Measurements from ENCODE around the gene STRAP. TPM values are rescaled to one million over a fixed set of nuclear protein-coding genes. Genes with fewer than 3 reads are reported as not detected.

STRAP gene
- polyA plus RNA-seq, 1 of the 3 experiments (the other 2 are of a cell fraction), result 85.6 TPM

DNA sequence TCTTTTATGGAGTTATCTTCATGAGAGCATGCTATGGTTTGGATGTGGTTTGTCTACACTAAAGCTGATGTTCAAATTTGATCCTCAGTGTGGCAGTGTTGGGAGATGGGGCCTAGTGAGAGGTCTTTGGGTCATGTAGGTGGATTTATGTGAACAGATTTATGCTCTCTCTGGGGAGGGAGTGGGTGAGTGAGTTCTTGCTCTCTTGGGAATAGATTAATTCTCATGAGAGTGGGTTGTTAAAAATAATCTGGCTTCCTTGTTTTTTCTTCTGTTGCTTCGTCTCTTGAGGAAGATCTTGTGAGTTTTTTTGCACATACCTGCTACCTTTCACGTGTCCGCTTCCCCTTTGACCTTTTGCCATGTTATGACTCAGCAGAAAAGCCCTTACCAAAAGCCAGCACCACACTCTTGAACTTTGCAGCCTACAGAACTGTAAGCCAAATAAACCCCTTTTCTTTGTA is 49.4 kb downstream of the STRAP start:
- TF ChIP-seq MXI1 (IDR thresholded peaks at IDR 0.05; ENCODE audit: low read depth, low read length) (no peak), POLR2AphosphoS5 (IDR thresholded peaks at IDR 0.05; ENCODE audit: low read depth, low read length) (no peak), MEF2A (IDR thresholded peaks at IDR 0.05; ENCODE audit: borderline replicate concordance, low read depth) (no peak), YY1 (IDR thresholded peaks at IDR 0.05; ENCODE audit: low read depth) (no peak), FOXJ3 (CRISPR knock-in tag; IDR thresholded peaks at IDR 0.05) (no peak), SMC3 (IDR thresholded peaks at IDR 0.05; ENCODE audit: low read depth, low read length) (no peak), JUND (IDR thresholded peaks at IDR 0.05) (no peak), CHD2 (IDR thresholded peaks at IDR 0.05; ENCODE audit: low read length, partially characterized antibody) (no peak), TEAD4 (IDR thresholded peaks at IDR 0.05; ENCODE audit: borderline replicate concordance, insufficient read depth) (no peak), MAX (IDR thresholded peaks at IDR 0.05; ENCODE audit: low read depth) (no peak), FOSL2 (IDR thresholded peaks at IDR 0.05; ENCODE audit: borderline replicate concordance, low read depth) (no peak), FOXM1 (IDR thresholded peaks at IDR 0.05; ENCODE audit: low read depth) (no peak), RAD21 (IDR thresholded peaks at IDR 0.05; ENCODE audit: low read length) (no peak), RCOR1 (IDR thresholded peaks at IDR 0.05; ENCODE audit: low read length) (no peak), NRF1 (IDR thresholded peaks at IDR 0.05; ENCODE audit: low read depth, low read length) (no peak), TAF1 (IDR thresholded peaks at IDR 0.05; ENCODE audit: borderline replicate concordance, low read depth, low read length) (no peak)
- TF ChIP-seq, protein P1, sequence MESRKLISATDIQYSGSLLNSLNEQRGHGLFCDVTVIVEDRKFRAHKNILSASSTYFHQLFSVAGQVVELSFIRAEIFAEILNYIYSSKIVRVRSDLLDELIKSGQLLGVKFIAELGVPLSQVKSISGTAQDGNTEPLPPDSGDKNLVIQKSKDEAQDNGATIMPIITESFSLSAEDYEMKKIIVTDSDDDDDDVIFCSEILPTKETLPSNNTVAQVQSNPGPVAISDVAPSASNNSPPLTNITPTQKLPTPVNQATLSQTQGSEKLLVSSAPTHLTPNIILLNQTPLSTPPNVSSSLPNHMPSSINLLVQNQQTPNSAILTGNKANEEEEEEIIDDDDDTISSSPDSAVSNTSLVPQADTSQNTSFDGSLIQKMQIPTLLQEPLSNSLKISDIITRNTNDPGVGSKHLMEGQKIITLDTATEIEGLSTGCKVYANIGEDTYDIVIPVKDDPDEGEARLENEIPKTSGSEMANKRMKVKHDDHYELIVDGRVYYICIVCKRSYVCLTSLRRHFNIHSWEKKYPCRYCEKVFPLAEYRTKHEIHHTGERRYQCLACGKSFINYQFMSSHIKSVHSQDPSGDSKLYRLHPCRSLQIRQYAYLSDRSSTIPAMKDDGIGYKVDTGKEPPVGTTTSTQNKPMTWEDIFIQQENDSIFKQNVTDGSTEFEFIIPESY (IDR thresholded peaks at IDR 0.05; ENCODE audit: borderline replicate concordance, low read depth), result no peak
- TF ChIP-seq, protein P2, sequence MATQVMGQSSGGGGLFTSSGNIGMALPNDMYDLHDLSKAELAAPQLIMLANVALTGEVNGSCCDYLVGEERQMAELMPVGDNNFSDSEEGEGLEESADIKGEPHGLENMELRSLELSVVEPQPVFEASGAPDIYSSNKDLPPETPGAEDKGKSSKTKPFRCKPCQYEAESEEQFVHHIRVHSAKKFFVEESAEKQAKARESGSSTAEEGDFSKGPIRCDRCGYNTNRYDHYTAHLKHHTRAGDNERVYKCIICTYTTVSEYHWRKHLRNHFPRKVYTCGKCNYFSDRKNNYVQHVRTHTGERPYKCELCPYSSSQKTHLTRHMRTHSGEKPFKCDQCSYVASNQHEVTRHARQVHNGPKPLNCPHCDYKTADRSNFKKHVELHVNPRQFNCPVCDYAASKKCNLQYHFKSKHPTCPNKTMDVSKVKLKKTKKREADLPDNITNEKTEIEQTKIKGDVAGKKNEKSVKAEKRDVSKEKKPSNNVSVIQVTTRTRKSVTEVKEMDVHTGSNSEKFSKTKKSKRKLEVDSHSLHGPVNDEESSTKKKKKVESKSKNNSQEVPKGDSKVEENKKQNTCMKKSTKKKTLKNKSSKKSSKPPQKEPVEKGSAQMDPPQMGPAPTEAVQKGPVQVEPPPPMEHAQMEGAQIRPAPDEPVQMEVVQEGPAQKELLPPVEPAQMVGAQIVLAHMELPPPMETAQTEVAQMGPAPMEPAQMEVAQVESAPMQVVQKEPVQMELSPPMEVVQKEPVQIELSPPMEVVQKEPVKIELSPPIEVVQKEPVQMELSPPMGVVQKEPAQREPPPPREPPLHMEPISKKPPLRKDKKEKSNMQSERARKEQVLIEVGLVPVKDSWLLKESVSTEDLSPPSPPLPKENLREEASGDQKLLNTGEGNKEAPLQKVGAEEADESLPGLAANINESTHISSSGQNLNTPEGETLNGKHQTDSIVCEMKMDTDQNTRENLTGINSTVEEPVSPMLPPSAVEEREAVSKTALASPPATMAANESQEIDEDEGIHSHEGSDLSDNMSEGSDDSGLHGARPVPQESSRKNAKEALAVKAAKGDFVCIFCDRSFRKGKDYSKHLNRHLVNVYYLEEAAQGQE (IDR thresholded peaks at IDR 0.05; ENCODE audit: low read depth, low read length), result no peak
- Histone ChIP-seq H3K4me1 (ENCODE audit: control insufficient read depth in 1 of 2, insufficient read depth in 2 of 2, low read depth in 1 of 2, low read length in 1 of 2) (peaks cover 9 to 39% of the 10 kb centered on the region in 2 experiments; a peak in 3 of 4 replicates), H3K27ac (ENCODE audit: low read depth in 2 of 2, low read length in 1 of 2) (no peak overlapping the region), H3K9me3 (no peaks in the 10 kb centered on the region), H3K4me2 (no peak overlapping the region), H3K4me3 (ENCODE audit: low read depth in 2 of 2, low read length in 1 of 2) (no peak overlapping the region), H3F3A (replicated peaks; ENCODE audit: insufficient read depth) (peaks cover 17% of the 10 kb centered on the region), H3K79me2 (ENCODE audit: insufficient read depth) (peaks cover 25% of the 10 kb centered on the region; the same call in 1 of the 2 replicates), H3K9me2 (no peaks in the 10 kb centered on the region), H4K20me1 (ENCODE audit: insufficient read depth) (no peaks in the 10 kb centered on the region), H3K9ac (no peak overlapping the region), H3K36me3 (replicated peaks in 1 of 2; ENCODE audit: control insufficient read depth in 1 of 2, insufficient read depth in 2 of 2, low read length in 1 of 2) (no peaks in the 10 kb centered on the region), H2AFZ (ENCODE audit: low read depth) (no peak overlapping the region), H3K27me3 (ENCODE audit: insufficient read depth) (no peaks in the 10 kb centered on the region)
- CTCF ChIA-PET, result interaction anchor here (1.4 kb wide), 1 partner anchor 21 kb away, joined by 3 read pairs; the partner anchor contains the start of gene DERA
- POLR2A ChIA-PET, result no interaction called here
- no peak for DNase-seq
- 91% methylated on average over 3 of the region's 3 CpGs for WGBS (ENCODE audit: low lambda C conversion rate)

Measured in SK-N-SH (cell line).